ENCODE data around the gene HIVEP3.

DNA sequence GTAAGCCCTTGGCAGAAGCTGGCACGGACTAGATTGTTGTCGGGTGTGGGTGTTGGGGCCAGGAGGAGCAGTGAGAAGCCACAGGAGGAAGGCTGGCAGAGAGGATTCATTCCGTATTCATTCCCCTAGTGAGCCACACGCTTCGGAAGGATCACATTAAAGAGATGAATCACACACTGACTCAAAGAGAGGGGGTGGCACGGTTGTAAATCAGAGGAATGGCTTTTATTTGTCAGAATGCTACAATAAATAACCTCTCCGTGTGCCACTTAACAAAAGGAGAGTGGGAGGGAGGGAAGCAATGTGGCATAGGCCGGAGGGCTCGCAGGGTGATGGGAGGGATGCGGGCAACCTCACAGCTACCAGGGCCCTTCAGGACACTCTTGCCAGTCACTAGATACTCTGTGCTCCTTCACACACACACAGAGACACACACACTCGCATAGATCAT, 135.5 kb downstream of the HIVEP3 start:
- TF ChIP-seq CTCF (conservative IDR thresholded peaks at IDR 0.05; ENCODE audit: low read length) (no peak), EZH2phosphoT487 (IDR thresholded peaks at IDR 0.05; ENCODE audit: borderline replicate concordance) (no peak)

Data from Loucy (cell line).